GM13977 (cell line): ENCODE data around the gene RAD50.
"Not testable (repeated sequence)": the region's sequence is repeated elsewhere in the genome, so short reads cannot be mapped to it uniquely, and the experiment has no call there.

ENCODE experiments used
- DNase-seq: peaks from one replicate; pipeline ENCODE4 v3.0.0; 2012; ENCODE audit warnings: low spot score
- CTCF ChIP-seq: IDR thresholded peaks from 2 replicates; pipeline ENCODE4 v1.5.1; 2012; ENCODE audit warnings: mild to moderate bottlenecking, control low read depth; ENCODE audit not compliant: insufficient read depth; ENCODE audit errors: extremely low read depth, missing control alignments
- in situ Hi-C: fragments of 300-500 bp; cut with MboI; formaldehyde crosslinking; loops from one replicate; pipeline ENCODE4 v1.12.0; 2022; ENCODE audit warnings: low sequenced_read_pairs, low pct_unique_long_range_greater_than_20kb, mixed read lengths, inconsistent platforms; ENCODE audit not compliant: unreplicated experiment

The RAD50 gene

DNA sequence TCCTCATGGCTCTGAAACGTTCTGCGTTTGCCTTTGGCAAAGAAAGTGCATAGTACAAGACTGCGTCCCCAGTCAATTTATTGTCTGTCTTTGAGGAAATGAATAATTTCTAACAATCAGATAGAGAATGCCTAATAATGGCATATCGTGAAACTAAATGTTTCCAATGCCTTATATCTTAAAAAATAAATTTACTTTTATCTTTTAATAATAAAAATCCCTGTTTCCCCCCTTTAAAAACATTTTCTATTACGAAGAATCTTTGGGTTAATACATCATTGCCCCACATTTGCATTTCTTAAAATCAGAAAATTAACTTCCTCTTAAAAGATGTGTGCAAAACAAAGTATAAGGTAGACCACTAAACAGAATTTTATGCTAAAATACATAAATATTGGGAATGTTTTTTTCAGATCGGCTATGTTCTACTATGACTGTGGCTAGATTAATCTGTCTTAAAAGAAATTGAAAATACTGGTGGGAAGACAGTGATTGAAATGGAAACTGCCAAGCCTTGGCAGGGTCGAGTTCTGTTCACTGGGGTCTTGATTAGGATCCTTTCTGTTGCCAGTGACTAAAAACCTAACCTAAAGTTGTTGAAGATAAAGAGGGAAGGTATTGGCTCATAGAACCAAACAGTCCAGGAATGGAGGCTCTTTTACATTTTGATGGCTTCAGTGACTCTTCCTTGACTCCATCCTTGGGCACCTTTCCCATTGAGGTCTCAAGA lies 13.1 kb upstream of the RAD50 start, which contains the start of gene IL5:
Gene IL5, minus strand, starts transcription at position 51 of the 730 bp plus-strand sequence. Its CDS starts 44 bp downstream, at position 7.
- in situ Hi-C loops, result no loop called here
- no peak for DNase-seq
- TF ChIP-seq CTCF, result no peak

- no peak for TF ChIP-seq CTCF
- in situ Hi-C loops, result no loop called here
- no peak for DNase-seq
Measured at GRCh38 chr5:132546108-132546507, 10.7 kb upstream of the RAD50 start.

- no peak for TF ChIP-seq CTCF
- DNase-seq, result no peak
- in situ Hi-C loops, result no loop called here
Measured at GRCh38 chr5:132547269-132547668, 9.5 kb upstream of the RAD50 start.

GRCh38 chr5:132548834-132549233 lies 7.9 kb upstream of the RAD50 start:
- DNase-seq, in situ Hi-C loops: not testable (repeated sequence)

DNA sequence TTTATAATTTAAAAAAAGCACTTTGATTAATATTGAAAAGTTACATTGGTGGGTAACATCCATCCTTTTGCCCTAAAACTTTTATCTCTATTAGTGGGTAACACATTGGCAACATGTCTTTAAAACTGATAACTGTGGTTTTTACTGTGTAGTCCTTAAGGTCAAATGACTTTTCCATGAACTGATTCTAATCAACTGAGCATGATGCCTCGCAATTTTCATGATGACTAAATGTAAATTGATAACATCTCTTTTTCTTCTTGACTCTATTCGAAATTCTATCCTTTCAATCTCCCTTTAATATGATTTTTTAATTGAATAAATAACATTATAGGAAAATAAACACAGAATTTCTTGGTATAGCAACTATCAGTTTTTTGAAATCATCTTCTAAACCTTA lies 7.2 kb upstream of the RAD50 start:
- no peak for DNase-seq
- in situ Hi-C loops, result no loop called here
- TF ChIP-seq CTCF, result no peak

DNA sequence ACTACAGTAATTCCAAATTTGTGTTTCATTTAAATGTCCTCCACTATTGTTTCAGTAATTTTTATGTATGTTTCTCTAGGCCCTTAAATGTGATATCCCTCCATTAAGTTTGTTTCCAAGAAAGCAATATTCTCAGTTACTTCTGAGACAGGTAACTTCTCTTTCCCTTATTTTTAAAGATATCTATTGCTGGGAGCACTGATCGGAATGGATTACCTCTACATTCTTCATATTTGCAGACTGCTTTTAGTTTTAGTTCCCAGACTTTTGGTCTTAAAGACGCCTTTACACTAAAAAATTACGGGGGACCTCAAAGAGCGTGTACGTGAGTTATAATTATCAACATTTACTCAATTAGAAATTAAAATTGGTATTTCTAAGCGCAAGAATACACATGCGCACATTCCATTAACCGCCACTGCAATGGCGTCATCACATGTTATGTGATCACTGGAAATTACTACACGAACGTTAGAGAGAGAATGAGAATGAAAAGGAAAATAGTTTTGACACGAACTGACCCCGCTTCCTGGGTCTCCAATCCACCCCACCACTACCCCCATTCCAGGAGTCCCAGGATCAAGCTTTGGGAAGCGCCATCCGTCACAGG lies 519 bp upstream of the RAD50 start:
- TF ChIP-seq CTCF, result no peak
- no peak for DNase-seq
- in situ Hi-C loops, result no loop called here

- DNase-seq, result peak; percentile 45
- in situ Hi-C loops, result no loop called here
- TF ChIP-seq CTCF, result no peak
Measured at GRCh38 chr5:132557478-132558172, 848 bp downstream of the RAD50 start.
